Neural progenitor cell (in vitro differentiated cells): ENCODE data around the gene PRDX1. TPM values are rescaled to one million over a fixed set of nuclear protein-coding genes. Genes with fewer than 3 reads are reported as not detected.
A peak's percentile ranks its signal among the peaks of the same experiment; 100 is the strongest.
"Not testable (repeated sequence)": the region's sequence is repeated elsewhere in the genome, so short reads cannot be mapped to it uniquely, and the experiment has no call there.

ENCODE experiments used
- DNase-seq: peaks from one replicate; pipeline ENCODE4 v3.0.0-alpha.2; 2016; ENCODE audit warnings: low spot score
- H2AFZ ChIP-seq: fragments of 200-600 bp; sonication (generic); replicated peaks from 2 replicates; pipeline ENCODE4 v1.6.1; 2016; ENCODE audit warnings: antibody characterized with exemption
- H3F3A ChIP-seq: fragments of 200-600 bp; sonication (generic); 2 replicates; pipeline ENCODE4 v1.6.1; 2016; ENCODE audit warnings: antibody characterized with exemption, low read depth
- H3K27ac ChIP-seq: fragments of 200-600 bp; sonication (generic); 2 replicates; pipeline ENCODE4 v1.5.1; 2016; ENCODE audit warnings: mild to moderate bottlenecking
- H3K27me3 ChIP-seq: fragments of 200-600 bp; sonication (generic); 2 replicates; pipeline ENCODE4 v1.6.1; 2016; ENCODE audit warnings: mild to moderate bottlenecking, moderate library complexity
- H3K36me3 ChIP-seq: fragments of 200-600 bp; sonication (generic); 2 replicates; pipeline ENCODE4 v1.5.1; 2016
- H3K4me1 ChIP-seq: fragments of 200-600 bp; sonication (generic); 2 replicates; pipeline ENCODE4 v1.6.1; 2016; ENCODE audit warnings: mixed run types
- H3K4me2 ChIP-seq: fragments of 200-600 bp; sonication (generic); 2 replicates; pipeline ENCODE4 v1.6.1; 2016
- H3K4me3 ChIP-seq: fragments of 200-600 bp; sonication (generic); 2 replicates; pipeline ENCODE4 v1.5.1; 2016
- H3K79me2 ChIP-seq: fragments of 200-600 bp; sonication (generic); 2 replicates; pipeline ENCODE4 v1.6.1; 2016; ENCODE audit warnings: low read depth
- H3K9ac ChIP-seq: fragments of 200-600 bp; sonication (generic); 2 replicates; pipeline ENCODE4 v1.6.1; 2016
- H3K9me3 ChIP-seq: fragments of 200-600 bp; sonication (generic); 2 replicates; pipeline ENCODE4 v1.5.1; 2016; ENCODE audit warnings: low read depth
- H4K20me1 ChIP-seq: fragments of 200-600 bp; sonication (generic); 2 replicates; pipeline ENCODE4 v1.6.1; 2016; ENCODE audit warnings: low read depth
- H3K27ac Mint-ChIP-seq: 3 replicates; pipeline ENCODE4 v1.8.0; 2021; ENCODE audit warnings: mixed read lengths
- H3K27me3 Mint-ChIP-seq: 2 replicates; pipeline ENCODE4 v1.8.0; 2022; ENCODE audit warnings: low read depth, mild to moderate bottlenecking, inconsistent platforms, moderate library complexity, mixed read lengths; ENCODE audit not compliant: insufficient read depth
- H3K36me3 Mint-ChIP-seq: 3 replicates; pipeline ENCODE4 v1.8.0; 2021; ENCODE audit warnings: mixed read lengths
- H3K4me1 Mint-ChIP-seq: 3 replicates; pipeline ENCODE4 v1.8.0; 2021; ENCODE audit warnings: mixed read lengths
- H3K4me3 Mint-ChIP-seq: 3 replicates; pipeline ENCODE4 v1.8.0; 2021; ENCODE audit warnings: mild to moderate bottlenecking, moderate library complexity, mixed read lengths
- H3K9me3 Mint-ChIP-seq: 3 replicates; pipeline ENCODE4 v1.8.0; 2020; ENCODE audit warnings: mixed read lengths
- CTCF ChIP-seq: fragments of 200-600 bp; sonication (generic); IDR thresholded peaks from 2 replicates; pipeline ENCODE4 v1.5.1; 2017; ENCODE audit warnings: antibody characterized with exemption, mild to moderate bottlenecking
- EZH2 ChIP-seq: fragments of 200-600 bp; sonication (generic); IDR thresholded peaks from 2 replicates; pipeline ENCODE4 v1.6.1; 2017; ENCODE audit warnings: antibody characterized with exemption, mild to moderate bottlenecking, moderate library complexity
- EZH2phosphoT487 ChIP-seq: fragments of 200-600 bp; sonication (generic); IDR thresholded peaks from 2 replicates; pipeline ENCODE4 v1.6.1; 2017; ENCODE audit warnings: antibody characterized with exemption
- total RNA-seq: library from RNA; depleted of rRNA; stranded (reverse); fragments of >200 nt; gene quantifications from 2 replicates; pipeline ENCODE4 v1.2.3, GENCODE V29; 2015; ENCODE audit warnings: low replicate concordance

Gene PRDX1
- total RNA-seq, 1 donor from 2014 or later, result 653 TPM

DNA sequence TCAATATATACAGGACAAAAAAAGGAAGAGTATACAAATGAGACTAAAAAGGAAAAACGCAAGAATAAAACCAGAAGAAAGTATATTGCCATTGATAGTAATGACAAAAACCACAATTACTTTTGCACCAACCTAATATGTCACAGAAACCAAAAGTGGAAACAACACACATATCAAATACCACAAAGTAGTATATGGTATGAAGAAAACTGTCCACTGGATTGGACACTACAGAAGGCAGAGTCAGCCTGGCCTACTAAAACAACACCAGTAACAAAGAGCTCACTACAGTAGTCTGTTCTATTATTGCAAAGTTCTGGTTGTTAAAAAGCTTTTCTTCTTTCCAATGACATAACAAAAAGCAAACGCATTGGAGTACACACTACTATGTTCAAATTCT is 48.4 kb downstream of the PRDX1 start:
- Histone ChIP-seq H3K27me3 (no peaks in the 10 kb centered on the region), H3F3A (no peaks in the 10 kb centered on the region), H3K9ac (no peak overlapping the region), H3K27ac (peak overlapping the region; percentile 46), H3K9me3 (no peaks in the 10 kb centered on the region), H3K4me3 (no peak overlapping the region), H3K4me2 (no peak overlapping the region), H2AFZ (no peak overlapping the region), H3K4me1 (peaks cover 9% of the 10 kb centered on the region), H3K79me2 (no peaks in the 10 kb centered on the region), H4K20me1 (peaks cover 6% of the 10 kb centered on the region), H3K36me3 (no peaks in the 10 kb centered on the region)
- no peaks in the 10 kb centered on the region for H3K4me1 Mint-ChIP-seq
- H3K27me3 Mint-ChIP-seq, result no peaks in the 10 kb centered on the region
- H3K27ac Mint-ChIP-seq, result no peak overlapping the region
- H3K9me3 Mint-ChIP-seq, result no peaks in the 10 kb centered on the region
- no peak overlapping the region for H3K4me3 Mint-ChIP-seq
- DNase-seq, result no peak
- no peaks in the 10 kb centered on the region for H3K36me3 Mint-ChIP-seq
- no peak for TF ChIP-seq EZH2phosphoT487
- no peak for TF ChIP-seq CTCF
- TF ChIP-seq EZH2, result no peak

DNA sequence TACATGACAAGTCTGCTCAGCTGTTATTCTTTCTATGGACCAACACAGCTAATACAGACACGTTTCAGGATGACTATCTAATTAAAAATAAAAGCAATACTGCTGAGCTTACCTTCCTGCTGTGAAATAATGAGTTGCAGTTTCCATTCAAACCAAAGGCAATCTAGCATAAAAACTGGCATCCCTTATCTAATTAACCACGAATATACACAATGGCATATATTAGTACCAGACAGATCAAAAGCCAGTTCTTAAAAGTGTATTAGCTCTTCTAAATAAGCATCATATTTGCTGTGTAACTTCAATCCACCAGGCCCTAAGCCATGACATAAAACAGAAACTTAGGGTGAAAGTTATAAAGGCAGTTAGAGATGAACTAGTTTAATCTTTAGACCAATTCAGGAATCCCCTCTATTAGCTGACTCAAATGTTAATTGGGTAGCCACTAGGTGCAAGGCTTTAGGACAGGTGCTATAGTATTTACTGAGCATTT is 51.3 kb downstream of the PRDX1 start:
- Mint-ChIP-seq H3K4me1 (no peaks in the 10 kb centered on the region), H3K9me3 (no peaks in the 10 kb centered on the region), H3K27ac (no peak overlapping the region), H3K36me3 (no peaks in the 10 kb centered on the region), H3K4me3 (no peak overlapping the region), H3K27me3 (peaks cover 2% of the 10 kb centered on the region)
- Histone ChIP-seq H3K36me3 (no peaks in the 10 kb centered on the region), H3K4me3 (no peak overlapping the region), H3K27ac (no peak overlapping the region), H3K79me2 (no peaks in the 10 kb centered on the region), H3K4me1 (peaks cover 9% of the 10 kb centered on the region), H3K9ac (no peak overlapping the region), H3K4me2 (no peak overlapping the region), H3K9me3 (no peaks in the 10 kb centered on the region), H4K20me1 (peaks cover 6% of the 10 kb centered on the region), H3K27me3 (no peaks in the 10 kb centered on the region), H2AFZ (no peak overlapping the region), H3F3A (no peaks in the 10 kb centered on the region)
- DNase-seq, result no peak
- TF ChIP-seq CTCF, result no peak
- no peak for TF ChIP-seq EZH2
- no peak for TF ChIP-seq EZH2phosphoT487

GRCh38 chr1:45467353-45467752 is 54.3 kb downstream of the PRDX1 start:
- not testable (repeated sequence) for H3K27ac ChIP-seq, H3K9me3 ChIP-seq, H3K9ac ChIP-seq, H3K36me3 ChIP-seq, H3K9me3 Mint-ChIP-seq, H2AFZ ChIP-seq, H3K79me2 ChIP-seq, H3K4me2 ChIP-seq, H4K20me1 ChIP-seq, H3K36me3 Mint-ChIP-seq, H3K4me1 Mint-ChIP-seq, H3K4me3 Mint-ChIP-seq, H3K27ac Mint-ChIP-seq, H3K4me3 ChIP-seq, H3K27me3 ChIP-seq, H3K4me1 ChIP-seq, H3F3A ChIP-seq, H3K27me3 Mint-ChIP-seq, DNase-seq

- Mint-ChIP-seq H3K27ac (no peak overlapping the region), H3K4me3 (no peak overlapping the region), H3K36me3 (no peaks in the 10 kb centered on the region), H3K4me1 (no peaks in the 10 kb centered on the region), H3K27me3 (peaks cover 2% of the 10 kb centered on the region), H3K9me3 (no peaks in the 10 kb centered on the region)
- no peak for DNase-seq
- no peak overlapping the region for H3K9ac ChIP-seq
- TF ChIP-seq EZH2 (no peak), CTCF (no peak), EZH2phosphoT487 (no peak)
- H3K36me3 ChIP-seq, result no peaks in the 10 kb centered on the region
- no peaks in the 10 kb centered on the region for H3K27me3 ChIP-seq
- no peaks in the 10 kb centered on the region for H3F3A ChIP-seq
- no peaks in the 10 kb centered on the region for H3K9me3 ChIP-seq
- no peaks in the 10 kb centered on the region for H3K79me2 ChIP-seq
- H2AFZ ChIP-seq, result no peak overlapping the region
- H3K4me3 ChIP-seq, result no peak overlapping the region
- peaks cover 6% of the 10 kb centered on the region for H3K4me1 ChIP-seq
- no peak overlapping the region for H3K4me2 ChIP-seq
- peaks cover under 1% of the 10 kb centered on the region for H4K20me1 ChIP-seq
- no peak overlapping the region for H3K27ac ChIP-seq
Observed at GRCh38 chr1:45465277-45465676, 56.4 kb downstream of the PRDX1 start.

Other genes with a start within 250 kb of the PRDX1 start
- gene HPDL, start 195.0 kb downstream of the PRDX1 start, total RNA-seq, result 0.64 and 2.4 TPM in 2 replicates
- gene TOE1, start 181.7 kb downstream of the PRDX1 start, total RNA-seq, result 6.1 and 10.7 TPM in 2 replicates
- gene MUTYH, start 181.4 kb downstream of the PRDX1 start, total RNA-seq, result 48.2 and 89.7 TPM in 2 replicates
- 10.5 and 14.9 TPM in 2 replicates for gene TESK2, start 30.7 kb downstream of the PRDX1 start, total RNA-seq
- 1.7 TPM in 2 replicates for gene CCDC163, start 21.8 kb downstream of the PRDX1 start, total RNA-seq
- 3.1 and 5.8 TPM in 2 replicates for gene MMACHC, start 21.6 kb downstream of the PRDX1 start, total RNA-seq
- 129 and 167 TPM in 2 replicates for gene AKR1A1, start 28.9 kb upstream of the PRDX1 start, total RNA-seq
- 337 and 436 TPM in 2 replicates for gene NASP, start 62.2 kb upstream of the PRDX1 start, total RNA-seq
- 1.5 and 1.7 TPM in 2 replicates for gene CCDC17, start 102.2 kb upstream of the PRDX1 start, total RNA-seq
- gene GPBP1L1, start 164.6 kb upstream of the PRDX1 start, total RNA-seq, result 147 and 262 TPM in 2 replicates
- gene TMEM69, start 166.3 kb upstream of the PRDX1 start, total RNA-seq, result 56.0 and 65.2 TPM in 2 replicates
- gene IPP, start 228.8 kb upstream of the PRDX1 start, total RNA-seq, result 10.0 and 15.0 TPM in 2 replicates